HL-60 (cell line): ENCODE measurements around the gene JARID2.
"Not testable (repeated sequence)": the region's sequence is repeated elsewhere in the genome, so short reads cannot be mapped to it uniquely, and the experiment has no call there.

Experiments
- DNase-seq, 2 experiments: peaks; one replicate each; pipeline ENCODE4 v3.0.0-alpha.2; 2010 to 2020; ENCODE audit warnings: low read depth in 1 of 2, low spot score in 1 of 2
- H3K27ac ChIP-seq: fragments of 250-450 bp; sonication (Bioruptor Pico); replicated peaks from 2 replicates; pipeline ENCODE4 v1.5.1; 2020; ENCODE audit warnings: mild to moderate bottlenecking, moderate library complexity
- H3K27me3 ChIP-seq: fragments of 250-450 bp; sonication (Bioruptor Pico); 2 replicates; pipeline ENCODE4 v1.5.1; 2021; ENCODE audit warnings: mild to moderate bottlenecking, moderate library complexity; ENCODE audit not compliant: insufficient read depth, poor library complexity, severe bottlenecking
- H3K4me3 ChIP-seq: replicated peaks from 2 replicates; pipeline ENCODE4 v1.5.1; 2011; ENCODE audit warnings: mild to moderate bottlenecking, control low read depth, low read length; ENCODE audit not compliant: insufficient read depth
- GABPA ChIP-seq: IDR thresholded peaks from 2 replicates; pipeline ENCODE4 v1.6.1; 2012; ENCODE audit warnings: low read depth
- POLR2AphosphoS5 ChIP-seq: IDR thresholded peaks from 2 replicates; pipeline ENCODE4 v1.6.1; 2012; ENCODE audit warnings: low read depth
- SPI1 ChIP-seq: IDR thresholded peaks from 2 replicates; pipeline ENCODE4 v1.6.1; 2012; ENCODE audit warnings: low read depth, mild to moderate bottlenecking, borderline replicate concordance
- TF ChIP-seq, protein P1 (sequence below): IDR thresholded peaks from 2 replicates; pipeline ENCODE4 v1.6.1; 2012; ENCODE audit warnings: low read depth; ENCODE audit not compliant: insufficient replicate concordance
- TF ChIP-seq, protein P2 (sequence below): IDR thresholded peaks from one replicate; pipeline ENCODE4 v1.5.1; 2011; ENCODE audit warnings: low read length, control low read depth, inconsistent platforms; ENCODE audit not compliant: insufficient read depth

JARID2 gene

DNA sequence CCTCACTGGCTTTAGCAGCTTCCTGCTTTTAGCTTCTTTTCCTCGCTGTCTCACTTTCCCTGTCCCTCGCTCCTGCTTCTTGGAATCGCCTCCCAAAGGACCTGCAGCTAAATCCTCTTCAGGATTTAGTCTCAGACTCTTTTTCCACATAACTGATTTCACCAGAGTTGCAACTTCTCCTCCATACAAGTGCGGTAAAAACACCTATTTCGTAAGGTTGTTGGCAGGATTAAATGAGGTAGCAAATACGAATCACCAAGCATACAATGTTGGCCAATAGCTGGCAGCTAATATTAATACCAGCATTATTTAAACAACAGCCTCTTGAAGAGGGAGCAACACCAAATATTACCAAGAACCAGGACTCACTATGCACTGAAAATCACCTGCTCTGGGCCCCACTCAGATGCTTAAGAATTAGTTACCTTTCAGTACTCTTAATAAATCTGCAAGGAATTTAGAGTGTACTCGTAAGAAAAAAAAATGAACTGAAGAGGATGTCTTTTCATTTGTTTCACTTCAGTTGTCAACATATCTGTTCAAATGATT is 293.9 kb downstream of the JARID2 start:
- peak overlapping the region; percentile 14 for H3K27ac ChIP-seq
- H3K4me3 ChIP-seq, result no peak overlapping the region
- no peaks in the 10 kb centered on the region for H3K27me3 ChIP-seq
- DNase-seq, result peak; percentile 28 to 56
- peak; percentile 8; the same call in 1 of the 2 replicates for TF ChIP-seq SPI1
- TF ChIP-seq, protein P1, sequence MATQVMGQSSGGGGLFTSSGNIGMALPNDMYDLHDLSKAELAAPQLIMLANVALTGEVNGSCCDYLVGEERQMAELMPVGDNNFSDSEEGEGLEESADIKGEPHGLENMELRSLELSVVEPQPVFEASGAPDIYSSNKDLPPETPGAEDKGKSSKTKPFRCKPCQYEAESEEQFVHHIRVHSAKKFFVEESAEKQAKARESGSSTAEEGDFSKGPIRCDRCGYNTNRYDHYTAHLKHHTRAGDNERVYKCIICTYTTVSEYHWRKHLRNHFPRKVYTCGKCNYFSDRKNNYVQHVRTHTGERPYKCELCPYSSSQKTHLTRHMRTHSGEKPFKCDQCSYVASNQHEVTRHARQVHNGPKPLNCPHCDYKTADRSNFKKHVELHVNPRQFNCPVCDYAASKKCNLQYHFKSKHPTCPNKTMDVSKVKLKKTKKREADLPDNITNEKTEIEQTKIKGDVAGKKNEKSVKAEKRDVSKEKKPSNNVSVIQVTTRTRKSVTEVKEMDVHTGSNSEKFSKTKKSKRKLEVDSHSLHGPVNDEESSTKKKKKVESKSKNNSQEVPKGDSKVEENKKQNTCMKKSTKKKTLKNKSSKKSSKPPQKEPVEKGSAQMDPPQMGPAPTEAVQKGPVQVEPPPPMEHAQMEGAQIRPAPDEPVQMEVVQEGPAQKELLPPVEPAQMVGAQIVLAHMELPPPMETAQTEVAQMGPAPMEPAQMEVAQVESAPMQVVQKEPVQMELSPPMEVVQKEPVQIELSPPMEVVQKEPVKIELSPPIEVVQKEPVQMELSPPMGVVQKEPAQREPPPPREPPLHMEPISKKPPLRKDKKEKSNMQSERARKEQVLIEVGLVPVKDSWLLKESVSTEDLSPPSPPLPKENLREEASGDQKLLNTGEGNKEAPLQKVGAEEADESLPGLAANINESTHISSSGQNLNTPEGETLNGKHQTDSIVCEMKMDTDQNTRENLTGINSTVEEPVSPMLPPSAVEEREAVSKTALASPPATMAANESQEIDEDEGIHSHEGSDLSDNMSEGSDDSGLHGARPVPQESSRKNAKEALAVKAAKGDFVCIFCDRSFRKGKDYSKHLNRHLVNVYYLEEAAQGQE, result no peak

- not testable (repeated sequence) for H3K27me3 ChIP-seq, H3K4me3 ChIP-seq
- peak in 1 of 2 experiments; percentile 63 for DNase-seq
- H3K27ac ChIP-seq, result peak overlapping the region; percentile 37
These were observed 297.6 kb downstream of the JARID2 start for GRCh38 chr6:15543332-15543917.

GRCh38 chr6:15544321-15544900 is 298.5 kb downstream of the JARID2 start:
- H3K27ac ChIP-seq, result 0 out of 2 replicates have a peak overlapping the region, but pooled peaks have one; percentile 6
- H3K27me3 ChIP-seq, result no peaks in the 10 kb centered on the region
- TF ChIP-seq, protein P1, result no peak
- no peak for TF ChIP-seq SPI1
- TF ChIP-seq, protein P2, sequence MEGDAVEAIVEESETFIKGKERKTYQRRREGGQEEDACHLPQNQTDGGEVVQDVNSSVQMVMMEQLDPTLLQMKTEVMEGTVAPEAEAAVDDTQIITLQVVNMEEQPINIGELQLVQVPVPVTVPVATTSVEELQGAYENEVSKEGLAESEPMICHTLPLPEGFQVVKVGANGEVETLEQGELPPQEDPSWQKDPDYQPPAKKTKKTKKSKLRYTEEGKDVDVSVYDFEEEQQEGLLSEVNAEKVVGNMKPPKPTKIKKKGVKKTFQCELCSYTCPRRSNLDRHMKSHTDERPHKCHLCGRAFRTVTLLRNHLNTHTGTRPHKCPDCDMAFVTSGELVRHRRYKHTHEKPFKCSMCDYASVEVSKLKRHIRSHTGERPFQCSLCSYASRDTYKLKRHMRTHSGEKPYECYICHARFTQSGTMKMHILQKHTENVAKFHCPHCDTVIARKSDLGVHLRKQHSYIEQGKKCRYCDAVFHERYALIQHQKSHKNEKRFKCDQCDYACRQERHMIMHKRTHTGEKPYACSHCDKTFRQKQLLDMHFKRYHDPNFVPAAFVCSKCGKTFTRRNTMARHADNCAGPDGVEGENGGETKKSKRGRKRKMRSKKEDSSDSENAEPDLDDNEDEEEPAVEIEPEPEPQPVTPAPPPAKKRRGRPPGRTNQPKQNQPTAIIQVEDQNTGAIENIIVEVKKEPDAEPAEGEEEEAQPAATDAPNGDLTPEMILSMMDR, result no peak
- TF ChIP-seq GABPA, result no peak
- TF ChIP-seq POLR2AphosphoS5, result no peak
- no peak for DNase-seq
- no peak overlapping the region for H3K4me3 ChIP-seq

DNA sequence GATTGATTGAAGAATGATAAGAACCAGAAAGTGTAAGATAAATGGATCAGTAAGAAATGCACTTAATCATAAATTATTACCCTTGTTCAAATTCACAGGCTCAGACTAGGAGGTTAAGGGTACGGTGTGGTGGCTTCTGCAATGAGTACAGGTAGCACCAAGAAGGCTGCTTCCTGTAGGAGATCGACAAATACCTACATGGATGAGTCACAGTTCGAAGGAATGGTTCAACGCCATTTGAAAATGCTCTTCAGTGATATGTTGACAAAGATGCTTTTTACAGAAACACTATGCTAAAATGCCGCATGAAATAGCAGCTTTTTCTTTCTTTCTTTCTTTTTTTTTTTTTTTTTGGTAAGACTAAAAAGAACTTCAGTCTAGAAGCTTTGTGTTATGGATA is 300.7 kb downstream of the JARID2 start:
- Histone ChIP-seq H3K27ac (no peak overlapping the region), H3K4me3 (no peak overlapping the region), H3K27me3 (no peaks in the 10 kb centered on the region)
- DNase-seq, result no peak
- TF ChIP-seq POLR2AphosphoS5, result no peak
- TF ChIP-seq SPI1, result no peak
- TF ChIP-seq, protein P2, result no peak
- TF ChIP-seq, protein P1, result no peak
- no peak for TF ChIP-seq GABPA
